HG03039 (cell line): Measurements from ENCODE around the gene ZNF628.
"Not testable (repeated sequence)": the region's sequence is repeated elsewhere in the genome, so short reads cannot be mapped to it uniquely, and the experiment has no call there.

Source experiments
- ATAC-seq: cut with Tn5 transposase; IDR thresholded peaks from one replicate; pipeline ENCODE4 v1.9.1; 2021; ENCODE audit warnings: mild to moderate bottlenecking, moderate library complexity; ENCODE audit not compliant: unreplicated experiment

ZNF628 gene

DNA sequence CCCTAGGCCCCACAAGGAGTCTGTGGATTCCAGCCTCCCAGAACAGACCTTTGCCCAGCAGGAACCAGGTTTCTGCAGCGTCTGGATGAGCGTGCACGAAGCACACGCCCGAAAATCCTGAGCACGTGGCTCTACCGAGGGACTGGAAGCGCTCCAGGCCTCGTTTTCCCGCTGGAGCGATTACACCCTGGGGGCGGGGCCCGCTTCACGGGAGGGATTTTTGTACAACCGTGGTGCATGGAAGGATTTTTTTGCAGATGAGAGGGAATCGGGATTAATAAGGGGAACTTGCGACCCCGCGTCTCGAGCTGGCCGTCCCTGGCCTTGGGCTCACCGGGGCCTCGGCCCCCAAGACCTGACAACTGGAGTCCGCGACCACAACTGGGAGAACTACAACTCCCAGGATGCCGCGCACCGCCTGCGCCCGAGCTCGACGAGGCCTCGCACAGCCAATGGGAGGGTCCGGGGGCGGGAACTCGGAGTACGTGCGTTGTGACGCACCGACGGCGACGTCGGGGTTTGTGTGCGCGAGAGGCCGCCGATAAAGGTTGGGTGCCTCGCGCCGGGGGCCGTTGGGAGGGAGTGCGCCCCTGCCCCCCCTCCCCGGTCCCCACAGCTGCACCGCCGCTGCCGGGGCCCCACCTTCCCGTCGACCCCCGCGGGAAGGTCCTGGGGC is at the start of gene ZNF628:
Gene ZNF628 (plus strand): TSS at position 518 of the 676 bp plus-strand sequence. CDS start 3,294 bp downstream, outside the sequence.
- peak; percentile 85 for ATAC-seq

GRCh38 chr19:55431183-55431582 is 45.2 kb upstream of the ZNF628 start:
- no peak for ATAC-seq

DNA sequence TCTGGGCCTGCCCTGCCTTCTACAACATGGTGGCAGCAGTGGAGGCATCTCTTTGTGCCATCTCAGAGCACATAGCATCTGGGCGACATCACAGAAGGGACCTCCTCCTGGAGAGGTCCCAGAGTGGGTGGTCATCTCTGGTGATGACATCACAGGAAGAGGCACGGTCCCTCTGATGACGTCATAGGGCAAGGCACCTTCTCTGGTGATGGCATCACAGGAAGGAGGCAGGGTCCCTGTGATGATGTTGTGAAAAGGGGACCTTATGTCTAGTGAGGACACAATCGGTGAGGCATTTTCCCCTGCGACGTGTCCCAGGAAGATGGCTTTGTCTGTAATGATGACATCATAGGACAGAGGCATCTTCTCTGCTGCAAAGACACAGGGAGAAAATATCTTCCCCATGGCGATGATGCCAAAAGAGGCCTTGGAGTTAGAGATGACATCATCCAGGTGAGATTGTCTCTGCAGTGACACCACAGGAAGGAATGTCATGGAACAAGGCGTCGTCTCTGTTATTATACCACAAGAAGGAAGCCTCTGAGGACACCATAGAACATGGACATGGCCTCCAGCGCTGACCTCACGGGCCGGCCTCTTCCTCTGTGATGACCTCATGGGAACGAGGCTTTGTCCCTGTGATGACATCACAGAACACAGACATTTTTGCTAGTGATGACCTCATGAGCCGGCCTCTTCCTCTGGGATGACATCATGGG is 44.0 kb upstream of the ZNF628 start:
- no peak for ATAC-seq

GRCh38 chr19:55433292-55433691 is 43.1 kb upstream of the ZNF628 start:
- ATAC-seq, result no peak

DNA sequence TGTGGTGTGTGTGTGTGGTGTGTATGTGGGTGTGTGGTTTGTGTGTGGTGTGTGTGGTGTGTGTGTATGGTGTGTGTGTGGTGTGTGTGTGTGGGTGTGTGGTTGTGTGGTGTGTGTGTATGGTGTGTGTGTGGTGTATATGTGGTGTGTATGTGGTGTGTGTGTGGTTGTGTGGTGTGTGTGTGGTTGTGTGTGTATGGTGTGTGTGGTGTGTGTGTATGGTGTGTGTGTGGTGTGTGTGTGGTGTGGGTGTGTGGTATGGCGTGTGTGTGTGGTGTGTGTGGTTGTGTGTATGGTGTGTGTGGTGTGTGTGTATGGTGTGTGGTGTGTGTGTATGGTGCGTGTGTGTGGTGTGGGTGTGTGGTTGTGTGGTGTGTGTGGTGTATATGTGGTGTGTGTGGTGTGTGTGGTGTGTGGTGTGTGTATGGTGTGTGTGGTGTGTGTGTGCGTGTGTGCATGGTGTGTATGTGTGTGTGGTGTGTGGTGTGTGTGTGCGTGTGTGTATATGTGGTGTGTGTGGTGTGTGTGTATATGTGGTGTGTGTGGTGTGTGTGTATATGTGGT is 42.0 kb upstream of the ZNF628 start:
- no peak for ATAC-seq

- ATAC-seq, result no peak
Measured at GRCh38 chr19:55435020-55435419, 41.4 kb upstream of the ZNF628 start.

DNA sequence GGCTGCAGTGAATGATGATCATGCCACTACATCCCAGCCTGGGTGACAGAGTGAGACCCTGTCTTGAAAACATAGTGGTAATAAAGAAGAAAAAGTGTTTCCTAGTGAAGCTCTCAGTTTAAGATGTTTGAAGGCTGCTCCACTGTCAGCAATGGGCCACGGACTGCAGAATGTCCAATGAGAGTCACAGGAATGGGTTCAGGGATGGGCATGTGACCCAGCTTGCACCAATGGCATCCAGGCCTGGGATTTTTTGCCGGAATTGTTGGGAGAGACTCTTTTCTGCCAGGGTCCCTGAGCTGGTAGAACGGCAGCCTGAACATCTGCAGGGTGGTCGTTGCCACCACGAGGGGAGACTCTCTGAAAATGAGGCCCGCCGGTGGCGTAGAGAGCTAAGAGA is 39.6 kb upstream of the ZNF628 start:
- no peak for ATAC-seq

DNA sequence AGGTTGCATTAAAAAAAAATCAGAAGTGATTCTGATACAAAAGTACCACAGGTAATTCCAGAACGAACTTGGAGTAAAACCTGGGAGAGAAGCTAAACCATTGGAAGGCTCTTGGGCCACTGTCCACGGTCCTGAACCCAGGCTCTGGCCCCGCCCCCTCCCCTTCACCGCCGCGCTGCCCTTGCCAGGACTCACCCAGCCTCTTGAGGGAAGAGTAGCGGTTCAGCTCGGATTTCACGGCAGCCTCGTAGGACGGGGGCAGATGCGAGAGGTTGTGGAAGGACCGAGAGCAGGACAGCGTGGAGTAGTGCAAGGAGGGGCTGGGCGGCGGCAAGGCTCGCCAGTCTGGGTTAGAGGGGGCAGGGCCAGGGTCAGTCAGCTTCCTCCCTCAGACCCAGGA is 39.0 kb upstream of the ZNF628 start:
- no peak for ATAC-seq

DNA sequence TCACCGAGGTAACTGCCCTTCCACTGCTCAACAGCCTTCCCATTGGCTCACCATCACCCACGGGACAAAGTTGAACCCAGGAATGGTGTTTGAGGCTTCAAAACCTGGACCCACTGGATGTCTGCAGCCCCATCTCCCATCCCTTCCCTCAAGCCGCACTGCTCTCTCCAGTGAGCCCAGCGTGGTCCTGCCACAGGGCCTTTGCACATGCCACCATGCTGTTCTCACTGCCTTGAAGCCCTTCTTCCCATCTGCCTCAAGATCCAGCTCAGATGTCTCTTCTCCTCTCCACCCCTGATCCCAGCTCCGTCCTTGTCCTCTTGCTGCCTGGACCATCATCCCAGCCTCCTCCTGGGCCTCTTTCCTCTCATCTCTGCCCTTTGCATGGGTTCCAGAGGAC is 37.4 kb upstream of the ZNF628 start:
- no peak for ATAC-seq

GRCh38 chr19:55440411-55441105 is 35.9 kb upstream of the ZNF628 start:
- no peak for ATAC-seq

GRCh38 chr19:55441319-55441691 is 35.1 kb upstream of the ZNF628 start:
- ATAC-seq, result no peak

DNA sequence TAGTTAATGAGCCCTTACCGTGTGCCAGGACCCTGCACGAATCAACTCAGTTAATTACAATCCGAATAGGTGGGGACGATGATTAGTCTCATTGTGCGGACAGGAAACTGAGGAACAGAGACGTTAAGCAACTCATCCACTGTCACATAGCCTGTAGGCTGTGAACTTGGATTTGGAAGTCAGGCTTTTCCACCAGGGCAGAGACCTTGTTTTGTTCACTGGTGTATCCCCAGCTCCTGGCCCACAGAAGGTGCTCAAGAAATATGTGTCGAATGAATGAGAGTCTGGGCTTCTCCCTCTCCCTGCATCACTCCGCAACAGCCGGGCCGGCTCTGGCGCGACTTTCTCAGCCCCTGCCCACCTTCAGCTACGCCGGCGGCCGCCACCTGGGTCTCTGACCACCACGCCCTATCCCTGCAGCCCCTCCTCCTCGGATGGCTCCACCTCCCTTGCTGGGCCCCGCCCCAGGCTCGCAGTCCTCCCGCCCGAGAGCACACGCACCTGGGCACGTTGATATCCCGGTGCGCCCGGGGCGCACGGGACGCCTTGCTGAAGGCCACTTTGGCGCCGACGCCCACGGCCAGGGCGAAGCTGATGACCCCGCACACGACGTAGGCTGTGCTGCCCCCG is 34.6 kb upstream of the ZNF628 start:
- ATAC-seq, result no peak

DNA sequence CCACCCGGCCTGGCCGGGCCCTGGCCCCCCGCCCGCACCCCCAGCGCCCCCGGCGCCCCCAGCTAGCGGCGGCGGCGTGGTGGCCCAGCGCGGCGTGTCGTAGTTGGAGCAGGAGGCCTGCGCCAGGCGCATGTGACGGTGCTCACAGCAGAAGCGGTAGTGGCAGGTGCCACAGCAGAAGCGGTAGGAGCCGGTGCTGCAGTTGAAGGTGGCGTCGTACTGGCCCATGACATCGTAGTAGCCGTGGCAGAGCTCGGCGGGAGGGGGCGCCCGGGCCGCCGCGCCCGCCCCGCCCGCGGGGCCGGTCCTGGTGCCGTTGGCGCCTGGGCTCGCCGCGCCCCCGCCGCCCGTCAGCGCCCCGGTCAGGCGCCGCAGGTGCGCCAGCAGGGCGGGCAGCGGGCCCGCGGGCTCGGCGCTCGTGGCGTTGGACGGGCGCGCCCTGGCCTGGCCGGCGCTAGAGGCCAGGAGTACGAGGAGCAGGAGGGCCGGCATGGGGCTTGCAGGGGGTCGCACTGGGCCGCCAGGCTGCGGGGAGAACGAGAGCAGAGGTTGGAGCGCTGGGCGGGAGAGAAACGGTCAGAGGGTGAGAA is 34.0 kb upstream of the ZNF628 start:
- no peak for ATAC-seq

- ATAC-seq, result no peak
Measured at GRCh38 chr19:55443045-55443823, 33.2 kb upstream of the ZNF628 start, which contains the start of gene SHISA7. Gene SHISA7 (minus strand): TSS chr19:55443300. CDS start chr19:55442863, 437 bp downstream.

DNA sequence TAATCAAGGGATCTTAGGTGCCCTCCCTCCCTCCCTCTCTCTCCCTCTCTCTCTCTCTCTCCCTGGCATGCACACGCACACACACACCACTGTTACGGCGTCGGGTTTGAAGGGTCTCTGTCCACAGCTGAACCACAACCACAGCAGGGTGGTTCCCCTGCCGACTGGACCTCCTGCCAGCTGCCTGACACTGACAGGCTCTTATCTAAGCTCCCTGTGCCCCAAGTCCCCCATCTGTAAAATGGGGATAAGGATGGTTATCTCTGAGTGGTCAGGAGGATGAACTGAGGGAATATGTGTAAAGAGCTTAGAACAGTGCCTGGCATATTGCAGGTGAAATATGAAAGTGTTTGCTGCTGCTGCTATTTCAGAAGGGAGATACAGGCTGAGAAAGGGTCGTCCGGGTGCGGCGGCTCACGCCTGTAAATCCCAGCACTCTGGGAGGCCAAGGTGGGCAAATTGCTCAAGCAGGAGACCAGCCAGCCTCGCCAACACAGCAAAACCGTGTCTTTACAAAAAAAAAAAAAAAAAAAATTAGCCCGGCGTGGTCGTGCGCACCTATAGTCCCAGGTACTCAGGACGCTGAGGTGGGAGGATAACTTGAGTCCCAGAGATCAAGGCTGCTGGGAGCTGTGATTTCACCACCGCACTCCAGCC is 32.5 kb upstream of the ZNF628 start:
- ATAC-seq, result no peak

DNA sequence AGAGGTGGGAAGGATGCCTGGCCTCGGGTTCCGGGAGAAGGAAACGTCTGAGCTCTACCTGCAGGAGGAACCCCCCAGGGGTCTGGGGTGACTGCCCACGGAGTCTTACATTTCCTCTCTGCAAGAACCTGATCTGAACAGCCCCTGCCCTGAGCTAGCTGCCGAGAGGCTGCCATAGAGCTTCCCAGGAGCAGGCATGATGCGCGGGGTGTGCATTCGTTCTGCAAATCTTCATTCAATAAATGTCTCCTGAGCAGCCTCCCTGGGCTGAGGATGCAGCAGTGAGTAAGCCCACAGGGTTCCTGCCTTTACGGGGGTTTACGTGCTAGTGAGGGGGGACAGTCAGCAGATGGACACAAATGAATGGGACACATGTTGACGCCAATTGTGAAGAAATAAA is 31.8 kb upstream of the ZNF628 start:
- no peak for ATAC-seq

- no peak for ATAC-seq
Measured at GRCh38 chr19:55446060-55446459, 30.4 kb upstream of the ZNF628 start.

GRCh38 chr19:55447421-55448174 is 28.8 kb upstream of the ZNF628 start:
- ATAC-seq, result no peak

GRCh38 chr19:55448175-55448490 is 28.3 kb upstream of the ZNF628 start:
- ATAC-seq, result not testable (repeated sequence)
